Measurements from ENCODE around the gene LRMDA. TPM values are rescaled to one million over a fixed set of nuclear protein-coding genes. Genes with fewer than 3 reads are reported as not detected.

LRMDA gene
- total RNA-seq, 4 donors from 2014 or later: 1.5 to 15.7 (median 4.6) TPM

GRCh38 chr10:76252733-76253132 is 821.3 kb downstream of the LRMDA start:
- H3K27ac ChIP-seq: peak overlapping the region; percentile 61 to 64
- intact Hi-C loops (cut with DNase I; ENCODE audit: low total_unique reads): no loop called here
- H3K4me1 ChIP-seq: peaks cover 0 to 12% of the 10 kb centered on the region in 2 donors
- TF ChIP-seq, protein P1, sequence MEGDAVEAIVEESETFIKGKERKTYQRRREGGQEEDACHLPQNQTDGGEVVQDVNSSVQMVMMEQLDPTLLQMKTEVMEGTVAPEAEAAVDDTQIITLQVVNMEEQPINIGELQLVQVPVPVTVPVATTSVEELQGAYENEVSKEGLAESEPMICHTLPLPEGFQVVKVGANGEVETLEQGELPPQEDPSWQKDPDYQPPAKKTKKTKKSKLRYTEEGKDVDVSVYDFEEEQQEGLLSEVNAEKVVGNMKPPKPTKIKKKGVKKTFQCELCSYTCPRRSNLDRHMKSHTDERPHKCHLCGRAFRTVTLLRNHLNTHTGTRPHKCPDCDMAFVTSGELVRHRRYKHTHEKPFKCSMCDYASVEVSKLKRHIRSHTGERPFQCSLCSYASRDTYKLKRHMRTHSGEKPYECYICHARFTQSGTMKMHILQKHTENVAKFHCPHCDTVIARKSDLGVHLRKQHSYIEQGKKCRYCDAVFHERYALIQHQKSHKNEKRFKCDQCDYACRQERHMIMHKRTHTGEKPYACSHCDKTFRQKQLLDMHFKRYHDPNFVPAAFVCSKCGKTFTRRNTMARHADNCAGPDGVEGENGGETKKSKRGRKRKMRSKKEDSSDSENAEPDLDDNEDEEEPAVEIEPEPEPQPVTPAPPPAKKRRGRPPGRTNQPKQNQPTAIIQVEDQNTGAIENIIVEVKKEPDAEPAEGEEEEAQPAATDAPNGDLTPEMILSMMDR (IDR thresholded peaks at IDR 0.05): no peak
- no peak for TF ChIP-seq POLR2A (IDR thresholded peaks at IDR 0.05)
- no peaks in the 10 kb centered on the region for H3K36me3 ChIP-seq
- no peak overlapping the region for H3K4me3 ChIP-seq
- no peaks in the 10 kb centered on the region for H3K27me3 ChIP-seq
- peak; percentile 47 to 59 for DNase-seq
- H3K9me3 ChIP-seq: no peaks in the 10 kb centered on the region

DNA sequence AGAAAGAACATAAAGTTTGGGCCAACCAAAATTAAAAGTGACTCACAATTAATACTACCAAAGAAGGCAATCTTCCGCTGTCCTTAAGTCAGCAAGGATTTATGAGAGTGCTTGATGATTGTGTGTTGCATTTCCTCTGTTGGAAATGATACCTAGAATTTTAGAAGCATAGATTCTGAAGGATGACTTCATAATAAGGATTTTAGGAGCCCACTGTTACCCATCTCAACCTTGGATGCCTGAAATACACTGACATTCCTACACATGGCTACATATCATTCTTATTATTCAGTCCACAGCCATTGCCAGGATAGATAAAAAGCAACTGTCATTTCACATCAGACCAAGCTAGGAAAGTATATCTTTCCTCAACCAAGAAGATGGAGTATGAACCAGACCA is 823.8 kb downstream of the LRMDA start:
- Histone ChIP-seq H3K4me3 (no peak overlapping the region), H3K27me3 (no peaks in the 10 kb centered on the region), H3K9me3 (peaks cover 0 to 3% of the 10 kb centered on the region in 2 donors), H3K4me1 (peaks cover 0 to 12% of the 10 kb centered on the region in 2 donors), H3K27ac (peak overlapping the region; percentile 18 to 73), H3K36me3 (no peaks in the 10 kb centered on the region)
- DNase-seq: no peak
- intact Hi-C loops (cut with DNase I; ENCODE audit: low total_unique reads): no loop called here
- TF ChIP-seq, protein P1 (IDR thresholded peaks at IDR 0.05): no peak
- TF ChIP-seq POLR2A (IDR thresholded peaks at IDR 0.05): no peak

DNA sequence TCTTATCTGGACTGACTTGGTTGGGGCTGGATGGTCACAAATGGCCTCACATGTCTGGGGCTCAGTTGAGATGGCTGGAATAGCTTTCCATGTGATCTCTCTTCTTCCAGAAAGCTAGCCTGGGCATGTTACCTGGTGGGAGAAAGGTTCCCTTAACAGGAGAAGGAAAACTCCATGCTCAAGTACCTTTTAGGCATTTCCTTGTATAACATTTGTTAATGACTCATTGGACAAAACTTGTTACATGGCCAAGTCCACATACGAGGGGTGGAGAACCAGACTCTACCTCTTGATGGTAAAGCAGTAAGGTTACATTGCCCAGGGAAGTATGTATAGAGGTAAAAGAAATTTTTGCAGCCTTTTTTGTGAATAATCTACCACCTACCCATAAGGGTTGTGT is 826.4 kb downstream of the LRMDA start:
- H3K4me1 ChIP-seq: peaks cover 0 to 9% of the 10 kb centered on the region in 2 donors
- H3K36me3 ChIP-seq: no peaks in the 10 kb centered on the region
- H3K9me3 ChIP-seq: peaks cover 0 to 9% of the 10 kb centered on the region in 2 donors
- intact Hi-C loops (cut with DNase I; ENCODE audit: low total_unique reads): no loop called here
- H3K4me3 ChIP-seq: no peak overlapping the region
- H3K27ac ChIP-seq: no peak overlapping the region
- DNase-seq: no peak
- TF ChIP-seq, protein P1 (IDR thresholded peaks at IDR 0.05): no peak
- TF ChIP-seq POLR2A (IDR thresholded peaks at IDR 0.05): no peak
- H3K27me3 ChIP-seq: no peaks in the 10 kb centered on the region

DNA sequence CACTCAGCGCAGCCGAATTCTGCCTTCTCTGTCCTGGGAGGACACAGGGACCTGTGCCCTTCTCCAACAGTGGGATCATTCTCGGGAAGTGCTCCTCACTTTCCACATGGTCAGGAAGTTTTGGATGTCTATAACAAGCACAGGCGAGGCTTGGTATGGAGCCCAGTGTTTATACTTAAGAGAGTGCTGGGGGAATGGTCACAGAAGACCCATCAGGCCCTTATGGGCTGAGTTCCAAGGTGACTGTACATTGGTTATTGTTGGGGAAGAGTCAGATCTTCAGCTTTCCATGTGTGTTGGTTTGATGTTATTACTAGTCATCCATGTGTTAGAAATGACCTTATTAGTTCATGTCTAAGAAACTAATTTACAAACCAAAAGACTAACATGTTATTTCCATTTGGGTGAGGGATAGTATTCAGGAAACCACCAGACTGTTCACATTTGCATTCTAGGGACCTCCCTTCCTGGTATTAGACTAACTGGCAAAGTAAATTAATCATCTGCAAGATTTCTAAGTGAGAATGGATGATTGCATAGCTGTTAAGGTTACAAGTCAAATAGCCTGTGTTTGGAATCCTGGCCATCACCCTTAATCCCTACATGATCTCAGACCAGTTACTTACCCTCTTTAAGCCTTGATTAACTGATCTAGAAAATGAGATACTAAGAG is 834.2 kb downstream of the LRMDA start:
- Histone ChIP-seq H3K27ac (no peak overlapping the region), H3K4me3 (no peak overlapping the region), H3K4me1 (no peaks in the 10 kb centered on the region), H3K27me3 (no peaks in the 10 kb centered on the region), H3K36me3 (no peaks in the 10 kb centered on the region), H3K9me3 (peaks cover 0 to 2% of the 10 kb centered on the region in 2 donors)
- intact Hi-C loops (cut with DNase I; ENCODE audit: low total_unique reads): no loop called here
- TF ChIP-seq POLR2A (IDR thresholded peaks at IDR 0.05): no peak
- TF ChIP-seq, protein P1 (IDR thresholded peaks at IDR 0.05): no peak
- no peak for DNase-seq

- H3K9me3 ChIP-seq: no peaks in the 10 kb centered on the region
- H3K36me3 ChIP-seq: no peaks in the 10 kb centered on the region
- intact Hi-C loops (cut with DNase I; ENCODE audit: low total_unique reads): no loop called here
- no peak overlapping the region for H3K27ac ChIP-seq
- no peak for DNase-seq
- TF ChIP-seq, protein P1 (IDR thresholded peaks at IDR 0.05): no peak
- no peak for TF ChIP-seq POLR2A (IDR thresholded peaks at IDR 0.05)
- H3K4me3 ChIP-seq: no peak overlapping the region
- no peaks in the 10 kb centered on the region for H3K4me1 ChIP-seq
- no peaks in the 10 kb centered on the region for H3K27me3 ChIP-seq
These were observed 837.1 kb downstream of the LRMDA start for GRCh38 chr10:76268530-76268929.
